WI38 (cell line): Measurements from ENCODE around the gene GPHN.

Experiments
- H3K4me3 ChIP-seq: 2 replicates; pipeline ENCODE4 v1.5.1; 2011; ENCODE audit warnings: low read depth, mild to moderate bottlenecking, control low read depth, low read length
- TF ChIP-seq, protein P1 (sequence below): IDR thresholded peaks from 2 replicates; pipeline ENCODE4 v1.5.1; 2012; ENCODE audit warnings: low read depth, mild to moderate bottlenecking, control low read depth, low read length

Gene GPHN

GRCh38 chr14:67140556-67140955 is 632.6 kb downstream of the GPHN start:
- no peak overlapping the region for H3K4me3 ChIP-seq
- TF ChIP-seq, protein P1, sequence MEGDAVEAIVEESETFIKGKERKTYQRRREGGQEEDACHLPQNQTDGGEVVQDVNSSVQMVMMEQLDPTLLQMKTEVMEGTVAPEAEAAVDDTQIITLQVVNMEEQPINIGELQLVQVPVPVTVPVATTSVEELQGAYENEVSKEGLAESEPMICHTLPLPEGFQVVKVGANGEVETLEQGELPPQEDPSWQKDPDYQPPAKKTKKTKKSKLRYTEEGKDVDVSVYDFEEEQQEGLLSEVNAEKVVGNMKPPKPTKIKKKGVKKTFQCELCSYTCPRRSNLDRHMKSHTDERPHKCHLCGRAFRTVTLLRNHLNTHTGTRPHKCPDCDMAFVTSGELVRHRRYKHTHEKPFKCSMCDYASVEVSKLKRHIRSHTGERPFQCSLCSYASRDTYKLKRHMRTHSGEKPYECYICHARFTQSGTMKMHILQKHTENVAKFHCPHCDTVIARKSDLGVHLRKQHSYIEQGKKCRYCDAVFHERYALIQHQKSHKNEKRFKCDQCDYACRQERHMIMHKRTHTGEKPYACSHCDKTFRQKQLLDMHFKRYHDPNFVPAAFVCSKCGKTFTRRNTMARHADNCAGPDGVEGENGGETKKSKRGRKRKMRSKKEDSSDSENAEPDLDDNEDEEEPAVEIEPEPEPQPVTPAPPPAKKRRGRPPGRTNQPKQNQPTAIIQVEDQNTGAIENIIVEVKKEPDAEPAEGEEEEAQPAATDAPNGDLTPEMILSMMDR, result no peak

DNA sequence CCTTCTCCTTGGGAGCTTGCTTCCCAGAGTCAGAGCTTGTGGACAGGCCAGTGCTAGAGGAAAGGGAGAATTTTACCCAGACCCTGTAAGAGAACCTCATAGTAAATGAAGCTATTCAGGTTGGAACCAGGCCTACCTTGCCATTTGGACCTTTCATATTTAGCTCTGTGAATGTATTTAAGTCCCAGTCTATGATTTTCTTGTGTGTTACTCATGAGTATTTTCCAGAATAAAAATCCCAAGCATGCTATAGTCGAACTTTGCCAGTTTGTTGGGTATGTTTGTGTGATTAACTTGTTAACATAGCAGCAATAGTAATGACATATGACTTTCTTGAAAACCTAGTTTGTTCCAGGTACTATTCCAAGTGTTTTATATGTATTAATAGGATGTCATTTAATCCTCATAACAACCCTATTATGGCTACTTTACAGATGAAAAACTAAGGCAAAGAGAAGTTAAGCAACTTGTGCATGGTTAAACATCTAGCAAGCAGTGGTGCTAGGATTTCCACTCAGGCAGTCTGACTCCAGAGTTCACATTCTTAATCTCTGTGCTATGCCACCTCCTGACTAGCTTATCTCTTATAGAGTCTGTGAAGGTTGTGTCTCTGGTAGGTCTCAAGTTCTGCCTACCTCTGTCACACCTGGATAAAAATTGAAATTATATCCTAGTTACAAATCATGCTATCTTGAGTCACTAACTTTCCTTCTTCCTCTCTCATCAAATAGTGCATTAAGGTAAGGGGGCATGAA is 633.4 kb downstream of the GPHN start:
- H3K4me3 ChIP-seq, result no peak overlapping the region
- TF ChIP-seq, protein P1, result no peak

DNA sequence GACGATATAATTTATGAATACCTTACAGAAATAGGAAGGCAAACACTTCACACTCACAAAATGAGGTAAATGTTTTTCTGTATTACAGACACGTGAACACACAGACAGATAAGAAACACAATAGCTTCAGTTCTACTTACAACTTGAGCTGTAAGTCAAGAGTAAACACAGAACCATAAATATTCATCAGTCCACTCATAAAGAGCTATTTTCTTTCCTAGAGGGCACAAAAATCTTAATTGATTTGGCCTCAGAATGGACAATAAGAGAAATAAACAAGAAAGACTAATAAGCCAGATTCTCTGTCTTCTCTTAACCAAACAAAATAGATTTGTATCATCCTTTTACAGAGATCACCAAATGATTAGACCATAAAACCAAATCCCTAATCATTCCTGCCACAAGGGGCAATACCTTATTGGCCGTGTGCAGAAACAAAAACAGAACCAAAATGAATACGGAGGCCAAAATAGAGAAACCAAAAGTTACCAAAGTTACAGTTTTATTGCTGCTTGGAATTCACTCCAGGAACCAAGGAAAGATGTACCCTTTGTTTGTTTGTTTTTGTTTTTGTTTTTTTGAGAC is 643.2 kb downstream of the GPHN start:
- no peak overlapping the region for H3K4me3 ChIP-seq
- TF ChIP-seq, protein P1, result no peak; the same call in 1 of the 2 replicates

GRCh38 chr14:67158566-67158965 is 650.6 kb downstream of the GPHN start:
- TF ChIP-seq, protein P1, result no peak
- H3K4me3 ChIP-seq, result no peak overlapping the region

- no peak overlapping the region for H3K4me3 ChIP-seq
- TF ChIP-seq, protein P1, result no peak
These were observed 654.4 kb downstream of the GPHN start for GRCh38 chr14:67162385-67162784.

DNA sequence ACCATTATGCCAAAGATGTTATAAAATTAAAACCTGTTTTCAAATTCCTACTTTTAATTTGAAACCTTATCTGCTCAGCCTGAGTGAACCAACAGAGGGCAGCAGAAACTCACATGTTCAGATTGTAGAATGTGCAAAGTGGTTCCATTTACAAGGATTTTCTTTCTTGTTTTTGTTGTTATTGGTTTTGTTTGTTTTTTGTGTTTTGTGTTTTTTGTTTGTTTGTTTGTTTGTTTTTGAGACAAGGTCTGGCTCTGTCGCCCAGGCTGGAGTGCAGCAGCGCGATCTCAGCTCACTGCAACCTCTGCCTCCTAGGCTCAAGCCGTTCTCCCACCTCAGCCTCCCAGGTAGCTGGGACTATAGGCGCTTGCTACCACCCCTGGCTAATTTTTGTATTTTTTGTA is 658.5 kb downstream of the GPHN start:
- TF ChIP-seq, protein P1, result peak; percentile 60
- H3K4me3 ChIP-seq, result no peak overlapping the region

GRCh38 chr14:67167420-67168109 is 659.6 kb downstream of the GPHN start:
- TF ChIP-seq, protein P1, result no peak

More at GRCh38 chr14:67167420-67168109, 659.6 kb downstream of the GPHN start:
- no peak overlapping the region for H3K4me3 ChIP-seq
